Measurements from ENCODE around the gene SORT1.

The SORT1 gene

GRCh38 chr1:109301874-109302273, 95.8 kb downstream of the SORT1 start:
- no peak overlapping the region for H3K4me3 ChIP-seq (ENCODE audit: insufficient read depth, low read length, poor library complexity, severe bottlenecking)
- TF ChIP-seq EZH2phosphoT487 (conservative IDR thresholded peaks at IDR 0.05; ENCODE audit: low read length) (no peak), CTCF (IDR thresholded peaks at IDR 0.05; ENCODE audit: insufficient read depth, low read length, poor library complexity, severe bottlenecking) (no peak)
- H3K4me2 ChIP-seq (ENCODE audit: low read depth, low read length, poor library complexity, severe bottlenecking): no peak overlapping the region
- H3F3A ChIP-seq (ENCODE audit: insufficient read depth): no peaks in the 10 kb centered on the region
- no peaks in the 10 kb centered on the region for H3K79me2 ChIP-seq (ENCODE audit: insufficient read depth, low read length)
- no peak overlapping the region for H3K9ac ChIP-seq (ENCODE audit: low read length)
- no peak overlapping the region for H2AFZ ChIP-seq (ENCODE audit: low read depth, low read length, severe bottlenecking)
- no peaks in the 10 kb centered on the region for H3K27me3 ChIP-seq (ENCODE audit: low read length)
- H3K27ac ChIP-seq (ENCODE audit: low read depth, low read length): no peak overlapping the region
- no peaks in the 10 kb centered on the region for H3K9me3 ChIP-seq (ENCODE audit: insufficient read depth, low read length)
- no peaks in the 10 kb centered on the region for H3K36me3 ChIP-seq (ENCODE audit: low read length)
- H4K20me1 ChIP-seq (ENCODE audit: low read depth, low read length): no peaks in the 10 kb centered on the region
- no peaks in the 10 kb centered on the region for H3K9me2 ChIP-seq (replicated peaks; ENCODE audit: insufficient read depth, low read length)

GRCh38 chr1:109300650-109301151, 97.0 kb downstream of the SORT1 start:
- Histone ChIP-seq H3F3A (ENCODE audit: insufficient read depth) (no peaks in the 10 kb centered on the region), H3K9me3 (ENCODE audit: insufficient read depth, low read length) (no peaks in the 10 kb centered on the region), H3K9me2 (replicated peaks; ENCODE audit: insufficient read depth, low read length) (no peaks in the 10 kb centered on the region), H3K27me3 (ENCODE audit: low read length) (no peaks in the 10 kb centered on the region), H3K4me2 (ENCODE audit: low read depth, low read length, poor library complexity, severe bottlenecking) (no peak overlapping the region), H3K27ac (ENCODE audit: low read depth, low read length) (no peak overlapping the region), H3K79me2 (ENCODE audit: insufficient read depth, low read length) (no peaks in the 10 kb centered on the region), H4K20me1 (ENCODE audit: low read depth, low read length) (no peaks in the 10 kb centered on the region), H2AFZ (ENCODE audit: low read depth, low read length, severe bottlenecking) (no peak overlapping the region), H3K36me3 (ENCODE audit: low read length) (no peaks in the 10 kb centered on the region), H3K4me3 (ENCODE audit: insufficient read depth, low read length, poor library complexity, severe bottlenecking) (no peak overlapping the region), H3K9ac (ENCODE audit: low read length) (no peak overlapping the region)
- no peak for TF ChIP-seq EZH2phosphoT487 (conservative IDR thresholded peaks at IDR 0.05; ENCODE audit: low read length)
- no peak for TF ChIP-seq CTCF (IDR thresholded peaks at IDR 0.05; ENCODE audit: insufficient read depth, low read length, poor library complexity, severe bottlenecking)

DNA sequence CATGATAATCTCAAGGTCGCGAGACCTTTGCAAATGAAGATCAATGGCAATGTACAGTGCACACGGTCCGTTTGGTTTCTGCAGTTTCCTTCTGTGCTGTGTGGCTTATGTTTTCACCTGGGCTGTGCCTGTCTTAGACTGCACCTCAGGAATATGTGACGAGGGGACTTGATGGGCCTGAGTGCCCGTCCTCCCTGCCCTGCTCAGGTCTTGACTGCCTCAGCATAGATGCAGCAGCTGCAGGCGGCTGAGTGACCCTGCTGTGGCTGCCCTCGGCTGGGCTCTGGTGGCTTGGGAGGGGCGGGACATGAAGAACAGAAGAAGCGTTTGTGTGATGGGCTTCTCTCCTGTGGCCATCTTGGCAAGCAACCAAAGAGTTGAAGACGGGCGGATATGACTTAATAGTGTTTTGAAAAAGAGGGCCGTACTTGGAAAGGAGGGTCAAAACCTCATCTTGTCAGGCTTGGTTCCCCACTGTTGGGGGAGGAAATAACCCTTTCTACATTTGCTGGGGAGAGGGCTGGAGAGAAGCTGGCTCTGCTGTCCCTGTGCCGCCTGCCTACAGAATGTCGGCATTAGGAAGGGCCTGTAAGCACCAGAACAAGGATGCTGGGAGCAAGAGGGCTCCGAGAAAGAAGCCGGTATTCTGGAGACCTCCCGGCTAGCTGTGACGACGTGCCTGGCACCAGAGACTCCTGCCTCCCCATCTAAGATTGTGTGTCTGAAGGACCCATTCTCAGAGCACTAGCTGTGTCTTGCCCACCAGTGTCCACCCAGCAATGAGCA, 98.0 kb downstream of the SORT1 start:
- Histone ChIP-seq H3K9me3 (ENCODE audit: insufficient read depth, low read length) (no peaks in the 10 kb centered on the region), H3K79me2 (ENCODE audit: insufficient read depth, low read length) (no peaks in the 10 kb centered on the region), H3K9ac (ENCODE audit: low read length) (no peak overlapping the region), H3K4me3 (ENCODE audit: insufficient read depth, low read length, poor library complexity, severe bottlenecking) (no peak overlapping the region), H3K27ac (ENCODE audit: low read depth, low read length) (no peak overlapping the region), H4K20me1 (ENCODE audit: low read depth, low read length) (no peaks in the 10 kb centered on the region), H3K9me2 (replicated peaks; ENCODE audit: insufficient read depth, low read length) (no peaks in the 10 kb centered on the region), H3K4me2 (ENCODE audit: low read depth, low read length, poor library complexity, severe bottlenecking) (no peak overlapping the region), H3K27me3 (ENCODE audit: low read length) (no peaks in the 10 kb centered on the region), H3K36me3 (ENCODE audit: low read length) (no peaks in the 10 kb centered on the region), H3F3A (ENCODE audit: insufficient read depth) (no peaks in the 10 kb centered on the region), H2AFZ (ENCODE audit: low read depth, low read length, severe bottlenecking) (no peak overlapping the region)
- TF ChIP-seq CTCF (IDR thresholded peaks at IDR 0.05; ENCODE audit: insufficient read depth, low read length, poor library complexity, severe bottlenecking) (no peak), EZH2phosphoT487 (conservative IDR thresholded peaks at IDR 0.05; ENCODE audit: low read length) (no peak)

All from SU-DHL-6 (cell line).